CD4-positive, alpha-beta T cell (primary cell): ENCODE results near the gene CDC37. TPM values are rescaled to one million over a fixed set of nuclear protein-coding genes. Genes with fewer than 3 reads are reported as not detected.

Experiments
- ATAC-seq: fragments of 200-7000 bp; cut with Tn5 transposase; one replicate; pipeline ENCODE4 v1.10.0; 2022; ENCODE audit warnings: mild to moderate bottlenecking; ENCODE audit not compliant: poor library complexity
- CTCF ChIA-PET: fragments of 350-600 bp; sonication (Branson Sonifier 250); formaldehyde crosslinking; loops from one replicate; lab custom pipeline; 2021; ENCODE audit warnings: antibody characterized with exemption, inconsistent platforms; lab: Charles Lee
- POLR2A ChIA-PET: fragments of 350-600 bp; sonication (Branson Sonifier 250); formaldehyde crosslinking; loops from one replicate; lab custom pipeline; 2021; ENCODE audit warnings: antibody characterized with exemption, inconsistent platforms; lab: Charles Lee
- DNase-seq, 14 experiments: peaks; one replicate each; pipeline ENCODE4 v3.0.0-alpha.2; 2013 to 2020; ENCODE audit warnings: mixed read lengths in 2 of 14
- H3K27ac ChIP-seq, 2 donors: one replicate each; pipeline versions ENCODE4 v1.5.1 to v1.7.0; 2013; ENCODE audit warnings: low read length in 2 of 2, low read depth in 1 of 2, mild to moderate bottlenecking in 1 of 2
- H3K27me3 ChIP-seq, 2 experiments: 1 replicate in 1 of 2; 2 replicates in 1 of 2; pipeline versions ENCODE4 v1.6.1 to v1.7.0; 2013; ENCODE audit warnings: low read length in 2 of 2, control low read depth in 1 of 2, mild to moderate bottlenecking in 1 of 2, moderate library complexity in 1 of 2; ENCODE audit not compliant: insufficient read depth in 2 of 2, control insufficient read depth in 1 of 2
- H3K36me3 ChIP-seq: one replicate; pipeline ENCODE4 v1.6.1; 2013; ENCODE audit warnings: low read length, control low read depth; ENCODE audit not compliant: insufficient read depth
- H3K4me1 ChIP-seq: one replicate; pipeline ENCODE4 v1.6.1; 2013; ENCODE audit warnings: low read length, control low read depth; ENCODE audit not compliant: insufficient read depth
- H3K4me3 ChIP-seq: one replicate; pipeline ENCODE4 v1.5.1; 2013; ENCODE audit warnings: mild to moderate bottlenecking, low read length, moderate library complexity
- H3K9me3 ChIP-seq, 2 experiments: 1 replicate in 1 of 2; 2 replicates in 1 of 2; pipeline versions ENCODE4 v1.6.1 to v1.7.0; 2013; ENCODE audit warnings: low read length in 2 of 2, mild to moderate bottlenecking in 2 of 2, control low read depth in 1 of 2, moderate library complexity in 1 of 2; ENCODE audit not compliant: control insufficient read depth in 1 of 2, insufficient read depth in 1 of 2
- H3K27ac Mint-ChIP-seq: one replicate; pipeline ENCODE4 v1.8.0; 2020; ENCODE audit warnings: mixed read lengths
- H3K27me3 Mint-ChIP-seq: one replicate; pipeline ENCODE4 v1.8.0; 2021; ENCODE audit warnings: mixed read lengths
- H3K36me3 Mint-ChIP-seq: one replicate; pipeline ENCODE4 v1.8.0; 2021; ENCODE audit warnings: low read depth, mixed read lengths
- H3K4me1 Mint-ChIP-seq: one replicate; pipeline ENCODE4 v1.8.0; 2021; ENCODE audit warnings: low read depth, mixed read lengths
- H3K4me3 Mint-ChIP-seq: one replicate; pipeline ENCODE4 v1.8.0; 2020; ENCODE audit warnings: mild to moderate bottlenecking, mixed read lengths
- H3K9me3 Mint-ChIP-seq: one replicate; pipeline ENCODE4 v1.8.0; 2020; ENCODE audit warnings: mixed read lengths
- CTCF ChIP-seq: fragments of 200-600 bp; IDR thresholded peaks from one replicate; pipeline ENCODE4 v1.8.0; 2022; ENCODE audit warnings: antibody characterized with exemption, mild to moderate bottlenecking
- intact Hi-C, 2 experiments: fragments of 100-400 bp; cut with DNase I in 1 of 2; cut with micrococcal nuclease in 1 of 2; formaldehyde crosslinking; loops; one replicate each; pipeline versions ENCODE4 v1.15.1 to v1.9.0; 2023 to 2025; cut with DNase I, micrococcal nuclease
- total RNA-seq, 174 experiments: library from RNA in 2 of 174; stranded (reverse) in 2 of 174; gene quantifications; one replicate each; pipeline ENCODE4 v1.2.3 and lab custom pipeline; 2021 to 2026

The CDC37 gene
- total RNA-seq, 2 experiments from 2014 or later = 162 to 164 TPM

GRCh38 chr19:10390652-10391286 lies 12.6 kb downstream of the CDC37 start:
- POLR2A ChIA-PET = interaction anchor here (0.8 to 3.6 kb wide), 3 partner anchors 41 to 131 kb away, joined by 3 to 27 read pairs (median 10); partner anchors contain the start of gene ICAM1
- ATAC-seq = peak; percentile 71

GRCh38 chr19:10389863-10390262 lies 13.5 kb downstream of the CDC37 start:
- H3K27me3 Mint-ChIP-seq = no peaks in the 10 kb centered on the region
- H3K36me3 ChIP-seq = peaks cover 37% of the 10 kb centered on the region
- intact Hi-C loops = loop anchor here (1.0 to 2.0 kb wide), 3 partner anchors 121 to 459 kb away; no protein-coding TSS in a partner anchor
- TF ChIP-seq CTCF = no peak
- H3K4me3 Mint-ChIP-seq = no peak overlapping the region
- no peaks in the 10 kb centered on the region for H3K9me3 Mint-ChIP-seq
- no peak overlapping the region for H3K27ac ChIP-seq
- peaks cover 4% of the 10 kb centered on the region for H3K4me1 Mint-ChIP-seq
- H3K27ac Mint-ChIP-seq = no peak overlapping the region
- no peaks in the 10 kb centered on the region for H3K27me3 ChIP-seq
- peak in 2 of 14 experiments; percentile 45 to 54 for DNase-seq
- no peak overlapping the region for H3K4me3 ChIP-seq
- H3K36me3 Mint-ChIP-seq = peaks cover 38% of the 10 kb centered on the region
- no peaks in the 10 kb centered on the region for H3K9me3 ChIP-seq
- CTCF ChIA-PET = interaction anchor here (0.6 to 3.9 kb wide), 15 partner anchors 9 to 460 kb away, joined by 3 to 102 read pairs (median 11); partner anchors contain the start of genes ICAM1 and TYK2
- POLR2A ChIA-PET = interaction anchor here (1.5 to 3.6 kb wide), 4 partner anchors 9 to 131 kb away, joined by 6 to 69 read pairs (median 18); partner anchors contain the start of genes ICAM1 and TYK2
- ATAC-seq = no peak
- peaks cover 7% of the 10 kb centered on the region for H3K4me1 ChIP-seq

More at GRCh38 chr19:10390652-10391286, 12.6 kb downstream of the CDC37 start:
- H3K9me3 ChIP-seq = no peaks in the 10 kb centered on the region
- intact Hi-C loops = loop anchor here in 1 of 2 experiments (1.0 kb wide), 1 partner anchor 121 kb away; no protein-coding TSS in a partner anchor
- H3K27ac Mint-ChIP-seq = no peak overlapping the region
- H3K4me1 Mint-ChIP-seq = peaks cover 4% of the 10 kb centered on the region
- no peak overlapping the region for H3K4me3 Mint-ChIP-seq
- peak; percentile 48 to 86 (median 57) for DNase-seq
- H3K9me3 Mint-ChIP-seq = no peaks in the 10 kb centered on the region
- no peak overlapping the region for H3K4me3 ChIP-seq
- peaks cover 7% of the 10 kb centered on the region for H3K4me1 ChIP-seq
- H3K27me3 Mint-ChIP-seq = no peaks in the 10 kb centered on the region
- CTCF ChIA-PET = interaction anchor here (0.6 to 3.9 kb wide), 23 partner anchors 9 to 460 kb away, joined by 3 to 60 read pairs (median 4); partner anchors contain the start of genes ICAM1, RAVER1 and TYK2
- TF ChIP-seq CTCF = peak; percentile 80
- H3K27ac ChIP-seq = no peak overlapping the region
- H3K36me3 Mint-ChIP-seq = peaks cover 44% of the 10 kb centered on the region
- H3K27me3 ChIP-seq = no peaks in the 10 kb centered on the region
- peaks cover 42% of the 10 kb centered on the region for H3K36me3 ChIP-seq

GRCh38 chr19:10388957-10389356 lies 14.4 kb downstream of the CDC37 start:
- Histone ChIP-seq H3K4me3 (no peak overlapping the region), H3K36me3 (peaks cover 28% of the 10 kb centered on the region), H3K27ac (no peak overlapping the region), H3K9me3 (no peaks in the 10 kb centered on the region), H3K27me3 (no peaks in the 10 kb centered on the region), H3K4me1 (peaks cover 7% of the 10 kb centered on the region)
- ATAC-seq (peak; percentile 62), DNase-seq (peak; percentile 72 to 94 (median 82))
- Mint-ChIP-seq H3K9me3 (no peaks in the 10 kb centered on the region), H3K36me3 (peaks cover 32% of the 10 kb centered on the region), H3K4me3 (no peak overlapping the region), H3K27me3 (no peaks in the 10 kb centered on the region), H3K4me1 (peaks cover 4% of the 10 kb centered on the region), H3K27ac (no peak overlapping the region)
- TF ChIP-seq CTCF = peak; percentile 96
- ChIA-PET CTCF (interaction anchor here (0.7 to 3.8 kb wide), 20 partner anchors 8 to 459 kb away, joined by 3 to 102 read pairs (median 4); partner anchors contain the start of genes ICAM1, ICAM4 and TYK2), POLR2A (interaction anchor here (1.0 to 2.6 kb wide), 8 partner anchors 8 to 133 kb away, joined by 3 to 69 read pairs (median 5); partner anchors contain the start of genes ICAM1, ICAM5 and TYK2)
- intact Hi-C loops = loop anchor here (1.0 to 2.0 kb wide), 3 partner anchors 120 to 458 kb away; no protein-coding TSS in a partner anchor
